NCI-H748 treated with DMSO at 0.1 percent for 48 hours (cell line): Measurements from ENCODE around the gene PLA2G3.
"Not testable (repeated sequence)": the region's sequence is repeated elsewhere in the genome, so short reads cannot be mapped to it uniquely, and the experiment has no call there.

Experiments used
- DNase-seq: peaks from one replicate; lab custom pipeline; 2025; lab: John Stamatoyannopoulos, UW

The PLA2G3 gene, protein sequence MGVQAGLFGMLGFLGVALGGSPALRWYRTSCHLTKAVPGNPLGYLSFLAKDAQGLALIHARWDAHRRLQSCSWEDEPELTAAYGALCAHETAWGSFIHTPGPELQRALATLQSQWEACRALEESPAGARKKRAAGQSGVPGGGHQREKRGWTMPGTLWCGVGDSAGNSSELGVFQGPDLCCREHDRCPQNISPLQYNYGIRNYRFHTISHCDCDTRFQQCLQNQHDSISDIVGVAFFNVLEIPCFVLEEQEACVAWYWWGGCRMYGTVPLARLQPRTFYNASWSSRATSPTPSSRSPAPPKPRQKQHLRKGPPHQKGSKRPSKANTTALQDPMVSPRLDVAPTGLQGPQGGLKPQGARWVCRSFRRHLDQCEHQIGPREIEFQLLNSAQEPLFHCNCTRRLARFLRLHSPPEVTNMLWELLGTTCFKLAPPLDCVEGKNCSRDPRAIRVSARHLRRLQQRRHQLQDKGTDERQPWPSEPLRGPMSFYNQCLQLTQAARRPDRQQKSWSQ

DNA sequence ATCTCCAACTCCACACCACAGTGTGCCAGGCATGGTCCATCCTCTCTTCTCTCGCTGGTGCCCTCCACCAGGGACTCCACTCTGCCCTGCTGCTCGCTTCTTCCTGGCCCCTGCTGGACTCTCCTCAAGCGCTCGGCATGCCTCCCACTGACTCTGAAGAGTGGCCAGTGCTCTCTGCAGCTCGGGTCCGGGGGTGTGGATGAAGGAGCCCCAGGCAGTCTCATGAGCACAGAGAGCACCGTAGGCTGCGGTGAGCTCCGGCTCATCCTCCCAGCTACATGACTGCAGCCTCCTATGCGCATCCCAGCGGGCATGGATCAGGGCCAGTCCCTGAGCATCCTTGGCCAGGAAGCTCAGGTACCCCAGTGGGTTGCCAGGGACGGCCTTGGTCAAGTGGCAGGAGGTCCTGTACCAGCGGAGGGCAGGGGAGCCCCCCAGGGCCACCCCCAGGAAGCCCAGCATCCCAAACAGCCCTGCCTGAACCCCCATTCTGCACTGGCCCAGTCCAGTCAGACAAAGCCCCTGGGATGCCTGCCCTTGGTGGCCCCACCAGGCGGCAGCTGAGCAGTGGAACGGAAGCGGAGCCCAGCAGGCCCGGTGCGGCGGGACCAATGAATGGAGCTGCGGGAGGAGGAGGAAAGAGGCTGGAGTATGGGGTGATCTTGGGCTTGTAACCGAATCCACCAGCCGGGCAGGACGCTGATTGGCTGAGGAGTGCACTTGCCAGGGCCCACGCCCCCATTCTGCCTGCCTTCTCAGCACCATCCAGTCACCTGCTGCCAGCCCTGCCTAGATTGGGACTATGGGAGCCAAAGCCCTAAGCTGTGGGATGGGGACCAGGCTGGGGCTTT lies at the start of gene PLA2G3:
Gene PLA2G3 (minus strand): TSS at position 643 of the 851 bp plus-strand sequence. CDS start 154 bp downstream, at position 489.
- DNase-seq, result peak; percentile 37

GRCh38 chr22:31187627-31188026 lies 47.3 kb upstream of the PLA2G3 start:
- no peak for DNase-seq

DNA sequence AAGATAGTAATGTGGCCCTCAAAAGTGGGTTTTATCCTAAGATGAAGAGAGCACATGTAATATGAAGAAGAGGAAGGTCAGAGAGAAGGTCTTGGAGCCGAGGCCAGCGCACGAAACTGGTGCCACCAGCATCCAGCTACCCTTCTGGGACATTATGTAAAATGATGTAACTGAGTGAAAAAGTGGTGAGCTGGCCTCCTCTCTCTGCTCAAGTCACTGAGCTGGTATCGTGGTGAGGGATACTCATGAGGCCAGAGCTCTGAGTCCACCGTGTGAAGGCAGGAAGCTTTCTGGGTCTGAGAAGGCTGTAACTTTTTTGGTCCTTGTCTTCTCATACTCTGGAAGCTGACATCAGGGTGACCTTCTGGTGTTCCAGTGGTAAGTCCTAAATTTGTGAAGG lies 44.7 kb upstream of the PLA2G3 start:
- no peak for DNase-seq

DNA sequence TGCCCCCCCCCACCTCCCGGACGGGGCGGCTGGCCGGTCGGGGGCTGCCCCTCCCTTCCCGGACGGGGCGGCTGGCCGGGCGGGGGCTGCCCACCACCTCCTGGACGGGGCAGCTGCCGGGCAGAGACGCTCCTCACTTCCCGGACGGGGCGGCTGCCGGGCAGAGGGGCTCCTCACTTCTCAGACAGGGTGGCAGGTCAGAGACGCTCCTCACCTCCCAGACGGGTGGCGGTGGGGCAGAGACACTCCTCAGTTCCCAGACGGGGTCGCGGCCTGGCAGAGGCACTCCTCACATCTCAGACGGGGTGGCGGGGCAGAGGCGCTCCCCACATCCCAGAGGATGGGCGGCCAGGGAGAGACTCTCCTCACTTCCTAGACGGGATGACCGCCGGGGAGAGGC lies 43.7 kb upstream of the PLA2G3 start:
- no peak for DNase-seq

DNA sequence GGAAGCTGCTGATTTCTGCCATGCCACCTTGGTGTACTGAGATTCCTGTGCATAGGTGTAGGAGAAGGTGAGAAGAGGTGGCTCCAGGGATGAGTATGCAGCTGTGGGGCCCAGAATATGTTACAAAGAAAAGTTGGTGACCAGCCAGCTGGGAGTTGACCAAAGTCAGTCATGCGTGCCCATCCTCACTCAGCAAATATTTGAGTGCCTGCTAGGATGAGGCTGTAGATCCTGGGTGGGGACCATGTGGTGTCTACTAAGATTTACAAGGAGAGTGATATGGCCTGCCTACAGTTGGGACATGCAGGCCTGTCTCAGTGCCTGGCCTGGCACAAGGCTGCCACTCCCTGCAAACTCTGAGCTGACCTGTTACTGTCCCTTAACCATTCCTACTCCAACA lies 39.0 kb upstream of the PLA2G3 start:
- DNase-seq, result no peak

DNA sequence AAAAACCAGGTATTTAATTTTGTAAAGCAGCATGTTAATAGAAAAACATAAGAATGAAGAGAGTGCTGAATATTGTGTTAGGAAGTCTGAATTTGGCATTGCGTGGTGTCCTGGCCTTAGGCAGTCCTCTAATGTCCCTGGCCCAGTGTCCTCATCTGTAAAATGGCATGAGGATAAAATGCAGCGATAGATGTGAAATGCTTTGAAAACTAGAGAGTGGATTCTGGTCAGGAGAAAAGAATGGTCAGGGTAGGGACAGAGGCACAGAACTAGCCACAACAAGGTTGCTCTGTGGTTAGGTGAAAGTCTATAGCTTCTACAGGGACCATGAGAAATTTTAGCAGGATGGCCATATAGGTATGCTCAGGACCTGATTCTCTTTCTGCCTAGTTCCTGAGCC lies 38.6 kb upstream of the PLA2G3 start:
- no peak for DNase-seq

DNA sequence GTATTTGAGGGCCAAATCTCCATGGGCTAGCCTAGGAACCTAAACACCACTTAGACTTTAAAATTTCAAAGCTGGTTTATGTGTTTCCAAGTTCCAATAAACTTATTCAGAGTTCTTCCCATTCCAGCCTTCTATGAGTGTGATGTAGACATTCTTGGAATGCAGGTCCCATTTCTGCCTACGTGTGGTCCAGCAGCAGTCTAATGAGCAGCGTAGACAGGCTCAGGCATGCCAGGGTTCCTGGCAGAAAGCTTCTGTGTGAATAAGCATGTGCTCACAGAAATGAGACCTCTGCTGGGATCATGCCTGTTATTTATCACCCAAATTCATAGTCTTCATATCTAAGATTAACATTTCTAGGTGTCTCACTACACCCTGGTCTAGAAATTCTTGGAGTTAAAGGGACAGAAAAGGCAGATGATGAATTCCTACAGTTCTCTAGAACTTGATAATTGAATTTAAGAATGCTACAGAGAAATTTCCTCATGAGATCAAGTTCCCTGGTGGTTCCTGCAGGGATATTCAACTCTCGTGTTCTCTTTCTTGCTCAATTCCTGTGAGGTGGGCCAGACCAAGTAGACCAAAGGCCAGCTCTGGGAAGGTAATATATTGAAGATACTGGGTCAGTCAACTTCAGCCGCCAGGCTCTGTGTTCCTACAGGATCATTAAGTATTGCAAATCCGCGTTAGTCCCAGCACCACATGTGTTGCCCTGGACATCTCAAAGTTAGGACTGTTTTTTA lies 37.3 kb upstream of the PLA2G3 start:
- DNase-seq, result no peak

DNA sequence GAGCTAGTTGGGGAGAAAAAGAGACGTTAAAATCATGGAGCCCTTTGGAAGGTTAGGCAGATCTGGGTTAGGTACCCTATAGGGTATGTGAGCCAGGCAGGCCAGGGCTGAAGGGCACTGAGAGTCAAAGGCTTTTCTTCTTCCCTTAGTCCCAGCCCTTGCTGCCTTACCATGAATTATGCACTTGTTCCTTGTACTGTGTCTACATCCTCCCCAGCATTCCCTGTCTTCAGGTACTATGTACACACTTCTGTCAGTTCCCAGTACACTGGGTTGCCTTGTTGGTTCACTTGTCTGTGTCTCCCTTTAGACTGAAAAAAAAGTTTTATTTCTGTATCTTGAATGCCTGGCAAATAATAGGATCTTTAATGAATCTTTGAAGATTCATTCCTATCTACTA lies 36.6 kb upstream of the PLA2G3 start:
- DNase-seq, result no peak

DNA sequence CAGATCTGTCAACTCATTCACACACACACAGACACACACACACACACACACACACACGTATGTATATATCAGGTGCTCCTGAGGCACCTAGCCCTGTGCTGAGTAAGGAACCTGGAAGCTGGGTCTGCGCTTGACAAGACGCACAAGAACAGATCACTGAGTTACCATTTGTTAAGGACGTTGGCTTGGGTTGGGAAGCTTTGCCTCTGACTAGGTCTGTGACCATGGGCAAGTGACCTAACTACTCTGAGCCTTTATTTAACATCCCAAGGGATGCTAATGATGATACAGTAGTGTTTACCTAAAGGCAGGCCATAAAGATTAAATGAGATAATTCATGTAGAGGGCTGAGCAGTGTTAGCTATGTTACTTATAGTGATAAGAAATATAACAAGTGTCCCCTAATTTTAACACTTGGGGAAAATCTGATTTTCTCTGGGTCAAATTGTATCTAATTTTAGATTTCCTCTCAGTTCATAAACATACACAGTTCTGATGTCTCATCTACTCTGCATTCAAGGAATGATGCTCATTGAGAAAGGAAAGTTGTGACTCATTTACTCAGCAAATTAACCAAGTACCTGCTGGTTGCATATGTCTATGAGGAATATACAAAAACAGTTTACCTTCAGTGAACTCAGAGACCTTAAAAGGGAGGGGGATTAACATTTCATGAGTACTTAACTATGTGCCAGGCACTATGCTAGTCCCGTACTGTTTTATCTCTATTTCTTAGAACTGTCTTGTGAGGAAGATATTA lies 33.3 kb upstream of the PLA2G3 start:
- DNase-seq, result no peak

DNA sequence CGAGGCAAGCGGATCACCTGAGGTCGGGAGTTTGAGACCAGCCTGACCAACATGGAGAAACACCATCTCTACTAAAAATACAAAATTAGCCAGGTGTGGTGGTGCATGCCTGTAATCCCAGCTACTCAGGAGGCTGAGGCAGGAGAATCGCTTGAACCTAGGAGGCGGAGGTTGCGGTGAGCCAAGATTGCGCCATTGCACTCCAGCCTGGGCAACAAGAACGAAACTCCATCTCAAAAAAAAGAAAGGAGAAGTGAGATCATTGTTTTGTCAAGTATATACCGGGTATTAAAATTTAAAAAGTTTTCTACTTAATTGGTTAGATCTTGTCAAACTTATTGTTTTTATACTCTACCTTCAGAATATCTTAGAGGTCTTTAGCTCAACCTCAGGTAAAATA lies 31.4 kb upstream of the PLA2G3 start:
- not testable (repeated sequence) for DNase-seq

DNA sequence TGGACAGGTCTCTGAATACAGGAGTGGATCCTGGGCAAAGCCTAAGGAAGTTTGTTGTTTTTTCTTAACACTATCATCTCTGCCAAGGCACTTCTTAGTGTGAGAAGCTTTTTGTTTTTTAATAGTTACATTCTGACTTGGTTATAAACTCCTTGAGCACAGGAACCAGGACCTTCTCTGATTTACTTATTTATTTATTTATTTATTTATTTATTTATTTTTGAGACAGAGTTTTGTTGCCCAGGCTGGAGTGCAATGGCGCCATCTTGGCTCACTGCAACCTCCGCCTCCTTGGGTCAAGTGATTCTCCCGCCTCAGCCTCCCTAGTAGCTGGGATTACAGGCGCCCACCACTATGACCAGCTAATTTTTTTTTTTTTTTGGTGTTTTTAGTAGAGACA lies 30.7 kb upstream of the PLA2G3 start:
- DNase-seq, result no peak

- DNase-seq, result no peak
These were observed 21.9 kb upstream of the PLA2G3 start for GRCh38 chr22:31162015-31162765.

GRCh38 chr22:31161386-31161785 lies 21.1 kb upstream of the PLA2G3 start:
- no peak for DNase-seq

DNA sequence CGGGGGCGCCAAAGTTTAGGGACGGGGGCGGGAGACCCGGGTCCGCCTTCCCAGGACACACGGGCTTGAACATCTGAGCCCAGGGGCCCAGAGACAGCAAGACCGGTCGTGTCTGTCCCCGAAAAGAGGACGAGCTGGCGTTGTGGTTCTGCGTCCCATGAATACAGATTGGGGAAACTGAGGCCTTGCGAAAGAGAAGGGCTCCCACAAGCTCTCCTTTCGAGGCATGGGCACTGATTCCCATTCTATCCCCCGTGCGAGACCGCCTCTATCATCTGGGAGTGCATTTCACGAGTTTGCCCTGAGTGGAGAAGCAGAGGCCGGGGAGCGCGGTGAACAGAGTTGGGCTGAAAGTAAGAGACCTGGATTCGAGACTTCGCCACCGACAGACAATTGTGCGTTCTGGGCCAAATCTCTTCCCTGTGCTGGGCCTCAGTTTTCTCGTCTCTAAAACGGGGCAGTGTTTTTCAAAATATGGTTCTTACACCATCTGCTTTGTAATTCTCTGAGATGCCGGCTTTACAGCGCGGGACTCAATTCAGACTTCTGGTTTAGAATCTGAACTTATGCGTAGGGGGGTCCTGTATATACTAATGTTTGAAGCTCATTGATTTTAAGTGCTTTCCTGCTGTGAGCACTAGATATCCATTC lies 20.1 kb upstream of the PLA2G3 start:
- no peak for DNase-seq

DNA sequence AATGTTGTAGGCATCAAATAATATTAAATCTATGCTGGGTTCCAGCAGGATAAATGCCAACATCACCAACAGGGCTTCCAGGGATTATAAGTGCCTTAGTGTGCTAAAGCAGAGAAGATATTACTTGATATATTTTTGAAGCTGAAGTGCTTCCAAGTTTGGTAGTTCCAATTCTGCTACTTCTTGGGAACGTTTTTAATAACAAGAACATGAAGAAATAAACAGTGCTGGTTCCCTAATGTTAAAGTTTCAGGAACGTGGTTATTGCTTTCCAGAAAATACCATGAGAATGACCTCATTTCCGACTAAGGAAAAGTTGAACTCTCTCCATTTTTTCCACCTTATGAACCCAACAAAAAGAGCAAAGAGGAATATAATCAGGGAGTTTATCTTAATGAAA lies 15.1 kb upstream of the PLA2G3 start:
- DNase-seq, result no peak

GRCh38 chr22:31154975-31155374 lies 14.7 kb upstream of the PLA2G3 start:
- no peak for DNase-seq

DNA sequence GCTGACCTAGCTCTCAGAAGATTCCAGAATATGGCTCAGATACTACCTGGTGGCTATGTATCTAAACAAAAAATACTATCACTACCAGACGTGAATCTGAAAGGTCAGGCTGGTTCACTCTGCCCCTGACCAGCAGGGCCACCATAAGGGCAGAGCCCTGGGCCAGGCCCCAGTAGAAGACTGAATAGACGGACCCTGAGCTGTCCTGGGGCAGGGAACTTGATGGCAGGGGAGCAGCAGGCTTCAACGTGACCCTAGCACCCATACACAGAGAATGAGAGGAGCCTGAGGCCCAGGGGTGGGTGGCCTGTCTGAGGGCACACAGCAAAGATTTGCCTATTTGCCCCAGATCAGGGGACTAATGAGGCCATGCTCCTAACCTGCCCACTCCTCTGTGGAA lies 13.0 kb upstream of the PLA2G3 start:
- DNase-seq, result no peak

- no peak for DNase-seq
These were observed 11.6 kb upstream of the PLA2G3 start for GRCh38 chr22:31151872-31152271.

GRCh38 chr22:31150615-31151014 lies 10.3 kb upstream of the PLA2G3 start:
- DNase-seq, result no peak

DNA sequence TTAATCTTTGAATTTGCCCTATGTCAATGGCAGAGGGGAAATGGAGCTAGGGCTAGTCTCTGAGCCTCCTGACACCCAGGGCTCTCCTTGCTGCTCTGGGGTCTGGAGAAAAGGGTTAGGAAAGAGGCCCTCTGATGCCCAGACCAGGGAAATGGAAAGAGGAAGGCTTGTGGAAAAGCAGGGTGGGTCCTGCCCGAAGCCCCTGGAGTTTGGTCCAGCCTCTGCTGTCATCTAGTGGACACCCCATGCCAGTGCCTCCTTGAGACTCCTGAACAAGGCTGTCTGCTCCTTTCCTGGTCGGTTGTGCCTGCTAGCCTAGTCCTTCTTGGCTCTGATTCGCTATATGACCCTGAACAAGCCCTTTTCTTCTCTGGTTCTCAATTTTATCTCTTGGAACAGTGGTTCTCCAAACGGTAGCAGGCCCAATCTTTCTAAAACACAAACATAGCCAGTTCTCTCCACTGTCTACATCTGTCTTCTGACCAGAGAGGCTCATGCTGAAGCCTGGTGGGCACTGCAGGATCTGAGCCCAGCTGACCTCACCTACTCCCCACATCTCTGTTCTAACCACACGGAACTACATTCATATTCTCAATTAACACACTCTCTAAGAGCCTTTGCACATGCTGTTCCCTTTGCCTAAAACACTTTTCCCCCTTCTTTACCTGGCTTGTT lies 8.8 kb upstream of the PLA2G3 start:
- DNase-seq, result peak; percentile 34
